ES-I3 (cell line): Measurements from ENCODE around the gene ZC3H14.
A peak's percentile ranks its signal among the peaks of the same experiment; 100 is the strongest.

Source experiments
- H3K36me3 ChIP-seq: 2 replicates; pipeline ENCODE4 v1.6.1; 2013; ENCODE audit warnings: mild to moderate bottlenecking, low read length, control low read depth, moderate library complexity; ENCODE audit not compliant: insufficient read depth
- H3K4me1 ChIP-seq: 2 replicates; pipeline ENCODE4 v1.6.1; 2013; ENCODE audit warnings: mild to moderate bottlenecking, control low read depth, low read length; ENCODE audit not compliant: insufficient read depth
- H3K9ac ChIP-seq: 2 replicates; pipeline ENCODE4 v1.6.1; 2013; ENCODE audit warnings: low read depth, mild to moderate bottlenecking, low read length, moderate library complexity
- H3K9me3 ChIP-seq: 2 replicates; pipeline ENCODE4 v1.6.1; 2013; ENCODE audit warnings: mild to moderate bottlenecking, low read length, moderate library complexity; ENCODE audit not compliant: control insufficient read depth, insufficient read depth

Gene ZC3H14

GRCh38 chr14:88545256-88545655 lies 17.6 kb upstream of the ZC3H14 start:
- no peaks in the 10 kb centered on the region; the same call in 1 of the 2 replicates for H3K36me3 ChIP-seq
- no peaks in the 10 kb centered on the region for H3K9me3 ChIP-seq
- H3K4me1 ChIP-seq, result no peaks in the 10 kb centered on the region
- no peak overlapping the region for H3K9ac ChIP-seq

- Histone ChIP-seq H3K36me3 (no peaks in the 10 kb centered on the region; the same call in 1 of the 2 replicates), H3K4me1 (no peaks in the 10 kb centered on the region), H3K9me3 (no peaks in the 10 kb centered on the region), H3K9ac (no peak overlapping the region)
Observed at GRCh38 chr14:88546621-88547385, 16.0 kb upstream of the ZC3H14 start.

- no peak overlapping the region for H3K9ac ChIP-seq
- no peaks in the 10 kb centered on the region for H3K4me1 ChIP-seq
- no peaks in the 10 kb centered on the region; the same call in 1 of the 2 replicates for H3K36me3 ChIP-seq
- no peaks in the 10 kb centered on the region for H3K9me3 ChIP-seq
Observed at GRCh38 chr14:88547386-88547780, 15.5 kb upstream of the ZC3H14 start.

GRCh38 chr14:88550078-88550477 lies 12.8 kb upstream of the ZC3H14 start:
- no peaks in the 10 kb centered on the region; the same call in 1 of the 2 replicates for H3K36me3 ChIP-seq

GRCh38 chr14:88551094-88551870 lies 11.6 kb upstream of the ZC3H14 start:
- Histone ChIP-seq H3K36me3 (no peaks in the 10 kb centered on the region; the same call in 1 of the 2 replicates), H3K9ac (peak overlapping the region; percentile 68), H3K4me1 (peaks cover 7% of the 10 kb centered on the region), H3K9me3 (no peaks in the 10 kb centered on the region)

More at GRCh38 chr14:88550078-88550477, 12.8 kb upstream of the ZC3H14 start:
- Histone ChIP-seq H3K4me1 (no peaks in the 10 kb centered on the region), H3K9ac (no peak overlapping the region), H3K9me3 (no peaks in the 10 kb centered on the region)

- H3K36me3 ChIP-seq, result no peaks in the 10 kb centered on the region; the same call in 1 of the 2 replicates
- no peaks in the 10 kb centered on the region for H3K9me3 ChIP-seq
- H3K9ac ChIP-seq, result peak overlapping the region; percentile 68; the same call in 1 of the 2 replicates
- H3K4me1 ChIP-seq, result peaks cover 10% of the 10 kb centered on the region
Observed at GRCh38 chr14:88551980-88552431, 10.8 kb upstream of the ZC3H14 start.

GRCh38 chr14:88552876-88553275 lies 10.0 kb upstream of the ZC3H14 start:
- H3K4me1 ChIP-seq, result peaks cover 10% of the 10 kb centered on the region
- no peak overlapping the region for H3K9ac ChIP-seq
- H3K9me3 ChIP-seq, result no peaks in the 10 kb centered on the region
- no peaks in the 10 kb centered on the region; the same call in 1 of the 2 replicates for H3K36me3 ChIP-seq

GRCh38 chr14:88553886-88554456 lies 8.9 kb upstream of the ZC3H14 start:
- no peaks in the 10 kb centered on the region for H3K9me3 ChIP-seq
- H3K9ac ChIP-seq, result peak overlapping the region; percentile 67
- H3K4me1 ChIP-seq, result peaks cover 10% of the 10 kb centered on the region
- no peaks in the 10 kb centered on the region; the same call in 1 of the 2 replicates for H3K36me3 ChIP-seq

- Histone ChIP-seq H3K36me3 (no peaks in the 10 kb centered on the region), H3K4me1 (peaks cover 10% of the 10 kb centered on the region), H3K9ac (peak within 1 kb of the TSS; percentile 67), H3K9me3 (no peaks in the 10 kb centered on the region)
Observed at GRCh38 chr14:88554457-88555286, 8.2 kb upstream of the ZC3H14 start, which contains the start of gene PTPN21. PTPN21 (minus strand) TSS chr14:88555007; CDS start chr14:88550417, 4,590 bp downstream.

GRCh38 chr14:88556581-88556980 lies 6.3 kb upstream of the ZC3H14 start:
- peaks cover 10% of the 10 kb centered on the region for H3K4me1 ChIP-seq
- no peaks in the 10 kb centered on the region for H3K36me3 ChIP-seq
- no peak overlapping the region for H3K9ac ChIP-seq
- H3K9me3 ChIP-seq, result no peaks in the 10 kb centered on the region

- Histone ChIP-seq H3K9me3 (no peaks in the 10 kb centered on the region), H3K36me3 (no peaks in the 10 kb centered on the region), H3K9ac (no peak overlapping the region), H3K4me1 (peaks cover 15% of the 10 kb centered on the region)
Observed at GRCh38 chr14:88559852-88560251, 3.0 kb upstream of the ZC3H14 start.

GRCh38 chr14:88562532-88562830 lies 356 bp upstream of the ZC3H14 start:
- 0 out of 2 replicates have a peak, but pooled peaks cover 6% of the 10 kb centered on the region for H3K4me1 ChIP-seq
- H3K9me3 ChIP-seq, result no peaks in the 10 kb centered on the region
- H3K9ac ChIP-seq, result peak overlapping the region; percentile 92
- no peaks in the 10 kb centered on the region for H3K36me3 ChIP-seq

- Histone ChIP-seq H3K9ac (peak overlapping the region; percentile 92), H3K4me1 (0 out of 2 replicates have a peak, but pooled peaks cover 6% of the 10 kb centered on the region), H3K9me3 (no peaks in the 10 kb centered on the region), H3K36me3 (peaks cover 8% of the 10 kb centered on the region)
Observed at GRCh38 chr14:88563845-88564244, 1.0 kb downstream of the ZC3H14 start.

GRCh38 chr14:88565427-88565826 lies 2.6 kb downstream of the ZC3H14 start:
- Histone ChIP-seq H3K4me1 (0 out of 2 replicates have a peak, but pooled peaks cover 6% of the 10 kb centered on the region), H3K9ac (no peak overlapping the region), H3K9me3 (no peaks in the 10 kb centered on the region)

More at GRCh38 chr14:88565427-88565826, 2.6 kb downstream of the ZC3H14 start:
- peaks cover 10% of the 10 kb centered on the region for H3K36me3 ChIP-seq
